ENCODE results near the gene TMEM132E.

Gene TMEM132E

DNA sequence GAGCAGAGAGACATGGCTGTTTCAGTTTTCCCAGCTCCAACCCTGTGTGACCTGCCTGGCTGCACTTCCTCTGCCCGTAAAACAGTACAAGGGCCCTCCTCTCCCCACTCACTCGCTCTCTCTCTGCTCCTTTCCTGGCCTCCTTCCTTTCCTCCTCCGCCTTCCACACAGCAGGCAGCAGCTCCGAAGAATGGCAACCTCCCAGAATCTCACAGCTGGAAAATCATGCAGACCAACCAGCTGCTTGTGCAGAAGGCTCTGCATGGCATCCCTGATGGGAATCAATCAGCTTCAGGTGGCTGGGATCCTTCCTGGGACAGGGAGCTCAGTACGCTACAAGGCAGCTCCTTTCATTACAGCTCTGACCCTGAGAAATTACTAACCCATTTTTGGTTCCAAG, 27.4 kb downstream of the TMEM132E start:
- no peak for DNase-seq

- no peak for DNase-seq
Observed at GRCh38 chr17:34607917-34608316, 28.5 kb downstream of the TMEM132E start.

DNA sequence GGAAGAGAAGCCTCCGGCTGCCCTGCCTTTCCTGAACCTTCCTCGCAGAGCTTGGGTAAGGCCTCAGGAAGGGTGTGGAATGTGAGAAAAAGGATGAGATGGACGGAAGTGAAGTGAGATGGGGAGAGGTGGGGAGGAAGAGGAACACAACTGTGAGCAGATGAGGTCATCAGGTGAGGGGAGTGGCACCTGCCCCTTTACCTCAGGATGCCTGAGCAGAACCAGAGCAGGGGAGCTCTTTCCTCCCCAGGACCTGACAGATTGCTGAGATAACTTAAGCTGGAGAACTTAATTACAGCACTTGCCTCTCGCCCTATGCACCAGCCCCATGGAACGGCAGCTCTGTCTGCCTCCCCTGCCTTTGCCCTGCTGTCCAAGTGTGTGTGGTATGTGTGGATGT, 29.8 kb downstream of the TMEM132E start:
- no peak for DNase-seq

DNA sequence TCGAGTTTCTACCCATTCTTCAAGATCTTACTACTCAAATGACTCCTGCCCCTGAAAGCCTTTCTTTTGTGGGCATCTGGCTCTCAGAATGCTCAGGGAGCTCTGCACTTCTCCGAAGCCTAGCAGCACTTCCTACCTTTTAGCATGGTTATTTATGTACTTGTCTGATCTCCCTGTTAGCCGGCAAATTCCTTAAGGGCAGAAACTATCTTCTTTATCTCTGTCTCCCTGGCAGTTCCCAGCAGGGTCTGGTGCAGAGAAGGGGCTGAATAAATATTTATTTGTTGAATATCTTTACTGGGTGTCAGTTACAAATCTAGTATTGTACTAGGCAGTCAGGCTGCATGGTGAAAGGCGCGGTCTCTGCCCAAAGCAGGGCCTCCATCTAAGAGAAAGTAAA, 30.7 kb downstream of the TMEM132E start:
- no peak for DNase-seq

DNA sequence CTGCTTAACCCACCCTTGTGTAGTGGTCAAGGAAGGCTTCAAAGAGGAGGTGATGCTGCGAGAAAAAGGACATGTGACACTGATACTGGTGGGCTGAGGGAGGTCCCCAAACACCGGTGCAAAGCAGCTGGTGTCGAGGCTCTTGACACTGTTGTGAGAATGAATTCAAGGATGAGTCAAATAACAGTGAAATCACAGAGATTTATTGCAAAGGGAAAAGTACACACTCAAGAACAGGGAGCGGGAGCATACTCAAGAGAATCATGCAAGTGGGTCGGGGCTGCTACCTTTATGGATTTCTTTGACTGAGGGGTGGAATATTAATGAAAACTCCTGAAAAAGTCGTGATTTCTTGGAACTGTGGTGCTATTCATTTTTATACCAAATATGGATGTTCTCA, 31.1 kb downstream of the TMEM132E start:
- no peak for DNase-seq

GRCh38 chr17:34613064-34614019, 34.0 kb downstream of the TMEM132E start:
- DNase-seq = no peak

- DNase-seq = no peak
Observed at GRCh38 chr17:34614698-34615097, 35.3 kb downstream of the TMEM132E start.

- DNase-seq = no peak
Observed at GRCh38 chr17:34615326-34615725, 35.9 kb downstream of the TMEM132E start.

DNA sequence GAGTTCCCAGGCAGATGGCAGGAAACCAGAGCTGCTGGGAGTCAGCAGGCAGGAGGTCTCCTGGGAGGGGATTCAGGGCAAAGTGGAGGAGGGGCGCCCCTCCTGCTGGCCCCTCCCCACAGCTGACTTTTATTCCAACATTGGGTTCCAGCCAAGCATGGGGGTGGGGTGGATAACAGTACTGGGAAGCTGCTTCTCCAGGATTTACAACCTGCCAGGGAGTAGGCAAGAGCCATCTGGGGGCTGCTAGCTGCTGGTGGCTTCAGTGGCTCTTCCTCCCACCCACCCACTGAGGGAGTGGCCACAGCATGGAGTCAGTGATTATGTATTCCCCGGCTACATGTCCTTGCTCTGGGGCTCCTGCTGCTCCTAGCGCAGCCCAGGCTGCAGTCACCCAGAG, 36.8 kb downstream of the TMEM132E start:
- peak in 1 of 2 experiments; percentile 21 for DNase-seq

DNA sequence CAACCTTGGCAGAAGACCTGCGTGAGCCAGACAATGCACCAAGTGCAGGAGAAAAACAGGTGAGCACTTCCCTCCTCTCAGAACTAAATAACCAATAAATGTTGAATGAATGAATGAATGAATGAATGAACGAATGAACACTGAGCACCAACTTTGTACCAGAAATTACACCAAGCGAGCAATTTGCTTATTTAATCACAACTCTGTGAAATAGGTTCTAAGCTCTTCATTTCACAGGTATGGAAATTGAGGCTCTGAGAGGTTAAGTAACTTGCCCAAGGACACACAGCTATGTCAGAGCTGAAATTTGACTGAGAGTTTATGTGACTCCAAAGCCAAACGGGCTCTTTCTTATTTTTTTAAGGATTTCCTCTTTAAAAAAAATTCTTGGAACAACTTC, 38.0 kb downstream of the TMEM132E start:
- no peak for DNase-seq

- no peak for DNase-seq
Observed at GRCh38 chr17:34619687-34620217, 40.4 kb downstream of the TMEM132E start.

DNA sequence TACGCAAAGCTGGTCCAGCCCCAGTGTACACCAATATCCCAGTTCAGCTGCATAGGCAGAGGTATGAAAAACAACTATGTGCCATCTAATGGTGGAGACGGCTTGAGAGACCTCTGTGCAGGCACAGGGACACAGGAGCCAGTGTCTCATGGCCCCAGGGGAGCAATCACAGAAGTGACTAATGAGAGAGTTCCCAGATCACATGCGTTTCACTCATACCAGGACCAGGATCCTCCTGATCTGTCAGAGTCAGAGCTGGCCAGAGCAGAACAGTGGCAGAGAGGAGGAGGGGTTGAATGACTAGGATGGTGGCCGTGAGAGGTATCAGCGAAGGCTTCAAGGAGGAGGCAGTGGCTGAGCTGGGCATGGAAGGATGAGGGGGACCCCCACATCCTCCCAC, 41.1 kb downstream of the TMEM132E start:
- DNase-seq = no peak

DNA sequence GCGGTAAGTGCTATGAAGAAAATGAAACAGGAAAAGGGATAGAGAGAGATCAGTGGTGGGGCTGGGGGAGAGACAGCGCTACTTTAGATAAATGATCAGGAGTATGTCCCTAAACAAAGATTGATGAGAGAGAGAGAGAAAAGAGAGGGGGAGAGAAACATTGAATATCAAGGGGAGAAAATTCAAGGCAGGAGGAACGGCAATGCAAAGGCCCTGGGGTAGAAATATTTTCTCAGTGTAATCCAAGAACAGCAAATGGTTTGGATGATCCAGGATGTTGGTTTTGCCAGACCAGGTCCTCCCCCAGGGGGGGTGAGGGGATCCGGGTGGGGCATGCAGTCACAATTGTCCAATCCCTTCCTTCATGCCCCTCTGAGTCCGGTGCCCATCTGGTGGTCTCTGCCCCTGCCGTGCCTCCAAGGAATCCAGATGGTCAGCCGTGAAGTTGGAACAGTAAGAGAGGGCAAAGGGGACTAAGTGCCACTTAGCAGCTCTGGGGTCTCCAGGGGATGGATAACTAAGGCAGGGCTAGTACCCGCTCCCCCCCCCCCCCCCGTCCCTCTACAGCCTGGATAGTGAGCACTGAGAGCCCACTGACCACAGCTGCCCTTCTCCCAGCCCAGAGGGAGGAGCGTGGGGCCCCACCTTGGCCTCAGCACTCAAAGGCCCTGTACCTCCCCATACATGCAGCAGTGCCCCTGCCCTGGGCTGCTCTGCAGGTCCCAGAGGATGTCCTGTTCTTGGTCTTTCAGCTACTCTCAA, 43.7 kb downstream of the TMEM132E start:
- no peak for DNase-seq

DNA sequence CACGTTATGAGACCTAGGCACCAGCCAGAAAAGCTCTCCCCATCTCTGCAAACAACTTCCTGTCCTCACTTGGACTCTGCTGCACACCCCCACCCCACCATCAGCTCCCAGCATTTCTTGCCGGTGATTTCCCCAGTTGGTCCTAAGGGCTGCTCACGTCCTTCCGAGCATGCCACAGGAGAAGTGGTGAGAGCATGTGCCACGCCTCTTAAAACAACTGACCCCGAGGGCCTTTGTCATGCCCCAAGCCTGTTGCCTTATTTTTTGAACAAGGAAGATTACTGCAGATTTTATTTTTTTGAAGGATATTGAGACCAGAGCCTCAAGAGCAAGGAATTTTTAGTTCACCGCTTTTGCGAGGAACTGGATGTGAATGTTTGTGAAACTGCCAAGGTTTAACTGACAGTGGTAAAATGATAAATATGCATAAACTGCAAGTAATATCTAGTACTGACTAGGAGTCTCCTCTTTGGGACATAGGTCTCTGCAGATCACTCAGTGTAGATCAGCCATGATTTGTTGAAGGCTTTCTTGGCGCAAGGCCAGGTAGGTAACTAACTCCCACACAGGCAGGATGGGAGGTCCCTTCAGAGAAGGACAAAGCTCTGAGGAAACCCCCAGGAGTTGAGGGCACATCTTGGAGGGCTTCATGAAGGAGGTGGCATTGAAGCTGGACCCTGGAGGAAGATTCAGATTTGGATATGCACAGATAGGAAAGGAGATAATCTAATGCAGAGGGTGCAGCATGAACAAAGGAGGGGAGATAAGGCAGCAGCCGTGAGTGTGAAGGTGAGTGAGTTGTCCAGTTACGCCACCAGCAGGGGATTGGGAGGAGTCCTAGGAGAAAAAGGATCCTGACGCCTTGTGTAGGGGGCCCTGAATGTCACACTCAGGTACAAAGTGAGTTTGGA, 44.7 kb downstream of the TMEM132E start:
- DNase-seq = no peak

DNA sequence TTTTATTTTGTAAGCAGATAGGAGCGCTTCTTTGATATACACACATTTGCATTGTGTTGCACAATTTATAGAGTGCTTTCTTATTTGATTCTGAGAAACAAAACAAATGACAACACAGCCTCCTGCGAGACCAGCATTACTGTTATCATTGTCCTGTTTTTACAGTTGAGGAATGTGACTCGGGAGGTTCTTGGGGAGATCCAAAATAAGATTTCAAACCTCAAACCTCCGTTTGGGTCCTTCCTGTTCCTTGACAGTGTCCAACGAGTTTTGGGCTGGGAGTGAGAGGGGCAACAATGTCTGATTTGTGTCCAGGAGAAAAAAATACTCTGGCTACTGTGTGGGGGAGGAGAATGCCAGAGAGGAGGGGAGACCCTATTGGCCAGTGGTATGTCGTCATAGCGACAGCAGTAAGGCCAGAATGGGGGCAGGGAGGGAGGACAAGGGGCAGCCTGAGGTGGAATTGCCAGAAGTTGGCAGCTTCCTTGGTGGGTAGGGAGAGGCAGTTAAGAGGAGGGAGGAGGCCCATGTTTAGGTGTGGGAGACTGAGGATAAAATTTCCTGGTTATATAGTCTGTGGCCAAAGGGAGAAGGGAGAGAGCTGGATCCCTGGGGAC, 45.5 kb downstream of the TMEM132E start:
- no peak for DNase-seq

GRCh38 chr17:34626121-34626681, 46.8 kb downstream of the TMEM132E start:
- DNase-seq = no peak

DNA sequence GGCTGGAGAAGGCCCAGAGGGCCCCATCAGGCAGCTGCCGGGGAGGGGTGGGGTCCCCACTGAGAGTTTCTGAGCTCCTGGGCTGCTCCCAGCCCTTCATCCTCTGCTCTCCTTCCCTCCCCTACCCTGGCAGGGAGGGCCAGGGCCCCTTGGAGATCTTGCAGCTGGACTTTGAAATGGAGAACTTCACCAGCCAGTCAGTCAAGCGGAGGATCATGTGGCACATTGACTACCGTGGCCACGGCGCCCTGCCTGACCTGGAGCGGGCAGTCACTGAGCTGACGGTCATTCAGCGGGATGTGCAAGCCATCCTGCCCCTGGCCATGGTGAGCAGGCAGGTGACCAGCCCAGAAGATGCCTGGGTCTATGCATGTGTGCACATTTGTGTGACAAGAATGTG, 49.5 kb downstream of the TMEM132E start:
- no peak for DNase-seq

- no peak for DNase-seq
Observed at GRCh38 chr17:34633351-34633750, 54.0 kb downstream of the TMEM132E start.

- no peak for DNase-seq
Observed at GRCh38 chr17:34633760-34634159, 54.4 kb downstream of the TMEM132E start.

- no peak for DNase-seq
Observed at GRCh38 chr17:34634551-34635160, 55.3 kb downstream of the TMEM132E start.

GRCh38 chr17:34635876-34636275, 56.5 kb downstream of the TMEM132E start:
- DNase-seq = no peak
